Trophoblast cell (in vitro differentiated cells and primary cell): Measurements from ENCODE around the gene NEURL4.

Source experiments
- DNase-seq, 2 donors: peaks; one replicate each; pipeline ENCODE4 v3.0.0-alpha.2; 2016
- H2AFZ ChIP-seq: 2 replicates; pipeline ENCODE4 v1.6.1; 2013; ENCODE audit warnings: low read length, moderate library complexity, mild to moderate bottlenecking; ENCODE audit not compliant: insufficient read depth, poor library complexity
- H2AK5ac ChIP-seq: 2 replicates; pipeline ENCODE4 v1.6.1; 2013; ENCODE audit warnings: mild to moderate bottlenecking, low read length
- H2BK120ac ChIP-seq: 2 replicates; pipeline ENCODE4 v1.6.1; 2013; ENCODE audit warnings: low read length, mild to moderate bottlenecking, moderate library complexity; ENCODE audit not compliant: insufficient read depth, poor library complexity
- H2BK12ac ChIP-seq: 2 replicates; pipeline ENCODE4 v1.6.1; 2013; ENCODE audit warnings: mild to moderate bottlenecking, low read length, moderate library complexity
- H2BK5ac ChIP-seq: 2 replicates; pipeline ENCODE4 v1.6.1; 2013; ENCODE audit warnings: low read length, low read depth, moderate library complexity, mild to moderate bottlenecking; ENCODE audit not compliant: poor library complexity
- H3K14ac ChIP-seq: 2 replicates; pipeline ENCODE4 v1.6.1; 2013; ENCODE audit warnings: mild to moderate bottlenecking, low read length
- H3K18ac ChIP-seq: 2 replicates; pipeline ENCODE4 v1.6.1; 2013; ENCODE audit warnings: mild to moderate bottlenecking, low read length
- H3K23ac ChIP-seq: 2 replicates; pipeline ENCODE4 v1.6.1; 2013; ENCODE audit warnings: low read length
- H3K27ac ChIP-seq: 2 replicates; pipeline ENCODE4 v1.5.1; 2013; ENCODE audit warnings: low read depth, mild to moderate bottlenecking, inconsistent platforms, low read length, moderate library complexity
- H3K27me3 ChIP-seq: 2 replicates; pipeline ENCODE4 v1.6.1; 2013; ENCODE audit warnings: inconsistent platforms, mild to moderate bottlenecking, low read length, moderate library complexity; ENCODE audit not compliant: insufficient read depth
- H3K36me3 ChIP-seq, 2 experiments: 1 replicate in 1 of 2; 2 replicates in 1 of 2; pipeline ENCODE4 v1.6.1; 2013; ENCODE audit warnings: low read length in 2 of 2, mild to moderate bottlenecking in 2 of 2, moderate library complexity in 1 of 2; ENCODE audit not compliant: insufficient read depth in 2 of 2, control insufficient read depth in 1 of 2
- H3K4ac ChIP-seq: 2 replicates; pipeline ENCODE4 v1.6.1; 2013; ENCODE audit warnings: low read depth, mild to moderate bottlenecking, low read length, moderate library complexity
- H3K4me1 ChIP-seq, 2 experiments: 1 replicate in 1 of 2; 2 replicates in 1 of 2; pipeline ENCODE4 v1.6.1; 2013; ENCODE audit warnings: low read length in 2 of 2, mild to moderate bottlenecking in 2 of 2, moderate library complexity in 1 of 2; ENCODE audit not compliant: insufficient read depth in 2 of 2, control insufficient read depth in 1 of 2
- H3K4me2 ChIP-seq: 2 replicates; pipeline ENCODE4 v1.6.1; 2013; ENCODE audit warnings: inconsistent platforms, mild to moderate bottlenecking, low read length, moderate library complexity
- H3K4me3 ChIP-seq: 2 replicates; pipeline ENCODE4 v1.5.1; 2013; ENCODE audit warnings: mild to moderate bottlenecking, low read depth, low read length, inconsistent platforms
- H3K79me1 ChIP-seq: one replicate; pipeline ENCODE4 v1.6.1; 2013; ENCODE audit warnings: low read length
- H3K79me2 ChIP-seq: 2 replicates; pipeline ENCODE4 v1.6.1; 2013; ENCODE audit warnings: low read length, mild to moderate bottlenecking; ENCODE audit not compliant: control insufficient read depth, insufficient read depth, poor library complexity
- H3K9ac ChIP-seq: 2 replicates; pipeline ENCODE4 v1.6.1; 2013; ENCODE audit warnings: mild to moderate bottlenecking, low read length
- H3K9me3 ChIP-seq: 2 replicates; pipeline ENCODE4 v1.6.1; 2013; ENCODE audit warnings: low read depth, mild to moderate bottlenecking, control low read depth, inconsistent platforms, low read length; ENCODE audit not compliant: insufficient read depth
- H4K12ac ChIP-seq: 2 replicates; pipeline ENCODE4 v1.6.1; 2013; ENCODE audit warnings: low read depth, mild to moderate bottlenecking, low read length, moderate library complexity
- H4K8ac ChIP-seq: 2 replicates; pipeline ENCODE4 v1.6.1; 2013; ENCODE audit warnings: low read depth, mild to moderate bottlenecking, low read length, moderate library complexity
- H4K91ac ChIP-seq: one replicate; pipeline ENCODE4 v1.6.1; 2013; ENCODE audit warnings: low read depth, mild to moderate bottlenecking, low read length, moderate library complexity
- WGBS: extraction: QIAGEN DNeasy Blood & Tissue Kit; methylation state at CpG from one replicate; pipeline ENCODE4 v1.1.7; 2013; ENCODE audit warnings: missing lambda C conversion rate; ENCODE audit not compliant: insufficient read length, insufficient coverage; ENCODE audit errors: extremely low coverage; 5-methylcytosine and 5-hydroxymethylcytosine counted together

NEURL4 gene

DNA sequence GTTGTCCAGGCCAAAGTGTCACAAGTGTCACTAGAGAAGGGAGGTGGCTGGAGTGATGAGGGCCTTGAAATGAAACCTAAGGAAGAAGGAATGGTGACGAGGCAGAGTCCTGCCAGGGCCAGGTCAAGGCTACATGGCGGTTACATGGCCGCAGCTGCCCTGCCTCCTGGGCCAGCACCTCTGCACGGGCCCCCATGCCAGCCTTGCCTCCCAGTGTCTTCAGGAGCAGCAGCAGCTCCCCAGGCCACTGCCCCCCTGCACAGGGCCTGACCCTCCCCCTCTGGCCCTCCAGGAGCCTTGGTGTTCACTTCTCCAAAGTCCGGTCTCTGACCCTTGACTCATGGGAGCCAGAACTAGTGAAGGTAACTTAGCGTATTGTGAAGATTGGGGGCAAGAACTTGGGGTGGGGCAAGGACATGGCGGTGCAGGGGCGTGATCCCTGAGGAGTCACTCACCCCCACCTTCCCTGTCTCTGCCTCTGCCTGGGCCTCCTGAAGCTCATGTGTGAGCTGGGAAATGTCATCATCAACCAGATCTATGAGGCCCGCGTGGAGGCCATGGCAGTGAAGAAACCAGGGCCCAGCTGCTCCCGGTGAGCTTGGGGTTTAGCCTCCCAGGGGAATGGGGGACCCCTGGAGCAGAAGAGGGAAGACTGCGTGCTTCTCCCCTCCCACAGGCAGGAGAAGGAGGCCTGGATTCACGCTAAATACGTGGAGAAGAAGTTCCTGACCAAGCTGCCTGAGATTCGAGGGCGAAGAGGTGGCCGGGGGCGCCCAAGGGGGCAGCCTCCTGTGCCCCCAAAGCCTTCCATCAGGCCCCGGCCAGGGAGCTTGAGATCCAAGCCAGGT, 18.7 kb upstream of the NEURL4 start:
- no peak overlapping the region for H2AFZ ChIP-seq
- peaks cover 13% of the 10 kb centered on the region for H3K79me2 ChIP-seq
- H3K23ac ChIP-seq: no peak overlapping the region
- no peak overlapping the region for H3K4me2 ChIP-seq
- H3K27me3 ChIP-seq: no peaks in the 10 kb centered on the region
- no peak overlapping the region for H4K12ac ChIP-seq
- no peak overlapping the region for H3K4me3 ChIP-seq
- H2AK5ac ChIP-seq: no peak overlapping the region
- H3K79me1 ChIP-seq: peaks cover 22% of the 10 kb centered on the region
- H3K36me3 ChIP-seq: no peaks in the 10 kb centered on the region
- WGBS: no CpG with 5 or more reads among the region's 19 CpGs
- H3K9me3 ChIP-seq: no peaks in the 10 kb centered on the region
- H2BK5ac ChIP-seq: no peak overlapping the region
- peaks cover 9 to 10% of the 10 kb centered on the region in 2 experiments for H3K4me1 ChIP-seq
- no peak overlapping the region for H4K8ac ChIP-seq
- H4K91ac ChIP-seq: no peak overlapping the region
- H3K14ac ChIP-seq: no peak overlapping the region
- no peak overlapping the region for H3K18ac ChIP-seq
- no peak overlapping the region for H3K4ac ChIP-seq
- no peak overlapping the region for H2BK12ac ChIP-seq
- no peak overlapping the region for H3K9ac ChIP-seq
- no peak overlapping the region for H3K27ac ChIP-seq
- DNase-seq: no peak
- H2BK120ac ChIP-seq: no peak overlapping the region

DNA sequence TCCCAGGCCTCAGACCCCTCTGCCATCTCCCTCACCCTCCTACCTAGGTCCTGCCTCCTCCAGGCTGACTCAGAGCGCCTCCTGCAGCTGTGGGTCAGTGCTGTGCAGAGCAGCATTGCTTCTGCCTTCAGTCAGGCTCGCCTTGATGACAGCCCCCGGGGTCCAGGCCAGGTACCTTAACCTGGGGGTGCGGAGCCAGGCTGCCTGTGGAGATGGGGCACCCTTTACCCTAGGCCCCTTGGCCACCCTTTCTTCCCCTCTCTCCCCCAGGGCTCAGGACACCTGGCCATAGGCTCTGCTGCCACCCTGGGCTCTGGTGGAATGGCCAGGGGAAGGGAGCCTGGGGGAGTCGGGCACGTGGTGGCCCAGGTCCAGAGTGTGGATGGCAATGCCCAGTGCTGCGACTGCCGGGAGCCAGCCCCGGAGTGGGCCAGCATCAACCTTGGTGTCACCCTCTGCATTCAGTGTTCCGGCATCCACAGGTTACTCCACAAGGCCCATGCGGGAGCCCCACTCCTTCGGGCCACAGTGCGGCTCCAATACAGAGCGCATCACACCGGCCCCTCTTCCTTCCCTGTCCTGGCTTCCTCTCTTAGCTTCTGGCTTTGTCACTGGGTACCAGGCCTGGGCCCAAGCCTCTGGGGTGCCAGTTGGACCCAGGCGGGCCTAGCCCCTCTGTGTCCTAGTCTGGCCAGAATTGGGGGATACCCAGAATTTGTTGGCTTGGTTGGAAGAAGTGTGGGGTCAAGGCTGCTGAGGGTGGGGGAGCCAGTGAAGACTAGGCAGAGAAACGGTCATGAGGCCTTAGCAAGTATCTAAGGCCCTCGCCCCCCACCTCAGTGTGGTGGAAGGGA, 17.9 kb upstream of the NEURL4 start:
- H4K12ac ChIP-seq: no peak overlapping the region
- H2BK120ac ChIP-seq: no peak overlapping the region
- H2BK5ac ChIP-seq: no peak overlapping the region
- H3K79me1 ChIP-seq: peaks cover 17% of the 10 kb centered on the region
- H3K36me3 ChIP-seq: no peaks in the 10 kb centered on the region
- H3K18ac ChIP-seq: no peak overlapping the region
- no peak overlapping the region for H2AK5ac ChIP-seq
- no peak overlapping the region for H3K14ac ChIP-seq
- H4K8ac ChIP-seq: no peak overlapping the region
- H2BK12ac ChIP-seq: no peak overlapping the region
- no peaks in the 10 kb centered on the region for H3K27me3 ChIP-seq
- no CpG with 5 or more reads among the region's 18 CpGs for WGBS
- H3K27ac ChIP-seq: no peak overlapping the region
- H3K4me2 ChIP-seq: no peak overlapping the region
- H3K9ac ChIP-seq: no peak overlapping the region
- H3K4ac ChIP-seq: no peak overlapping the region
- H3K4me1 ChIP-seq: peaks cover 3 to 4% of the 10 kb centered on the region in 2 experiments
- no peak overlapping the region for H3K23ac ChIP-seq
- H4K91ac ChIP-seq: no peak overlapping the region
- H3K79me2 ChIP-seq: peaks cover 8% of the 10 kb centered on the region
- H2AFZ ChIP-seq: no peak overlapping the region
- H3K9me3 ChIP-seq: no peaks in the 10 kb centered on the region
- H3K4me3 ChIP-seq: no peak overlapping the region
- no peak for DNase-seq

DNA sequence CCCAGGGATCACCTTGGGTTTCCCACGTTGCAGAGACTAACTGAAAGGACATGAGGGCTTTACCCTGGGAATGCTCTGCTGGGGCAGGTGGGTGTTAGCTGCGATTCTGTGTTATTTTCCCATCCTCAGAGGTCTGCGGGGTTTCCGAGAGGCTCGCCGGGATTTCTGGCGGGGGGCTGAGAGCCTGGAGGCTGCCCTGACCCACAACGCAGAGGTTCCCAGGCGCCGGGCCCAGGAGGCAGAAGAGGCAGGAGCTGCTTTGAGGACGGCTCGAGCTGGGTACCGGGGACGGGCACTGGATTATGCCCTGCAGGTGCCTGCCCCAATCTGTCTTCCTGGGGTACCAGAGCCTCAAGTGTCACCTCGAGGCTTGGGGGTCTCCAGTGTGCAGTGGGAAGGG, 14.1 kb upstream of the NEURL4 start:
- Histone ChIP-seq H2BK5ac (no peak overlapping the region), H3K4me1 (no peaks in the 10 kb centered on the region), H4K91ac (no peak overlapping the region), H2AK5ac (no peak overlapping the region), H3K36me3 (no peaks in the 10 kb centered on the region), H3K4me3 (no peak overlapping the region), H3K4me2 (no peak overlapping the region), H4K12ac (no peak overlapping the region), H4K8ac (no peak overlapping the region), H3K9me3 (no peaks in the 10 kb centered on the region), H2BK120ac (no peak overlapping the region), H3K14ac (no peak overlapping the region), H2BK12ac (no peak overlapping the region), H2AFZ (no peak overlapping the region), H3K9ac (no peak overlapping the region), H3K79me2 (no peaks in the 10 kb centered on the region), H3K18ac (no peak overlapping the region), H3K4ac (no peak overlapping the region), H3K27ac (no peak overlapping the region), H3K79me1 (no peaks in the 10 kb centered on the region), H3K27me3 (no peaks in the 10 kb centered on the region), H3K23ac (no peak overlapping the region)
- WGBS: no CpG with 5 or more reads among the region's 15 CpGs
- no peak for DNase-seq

DNA sequence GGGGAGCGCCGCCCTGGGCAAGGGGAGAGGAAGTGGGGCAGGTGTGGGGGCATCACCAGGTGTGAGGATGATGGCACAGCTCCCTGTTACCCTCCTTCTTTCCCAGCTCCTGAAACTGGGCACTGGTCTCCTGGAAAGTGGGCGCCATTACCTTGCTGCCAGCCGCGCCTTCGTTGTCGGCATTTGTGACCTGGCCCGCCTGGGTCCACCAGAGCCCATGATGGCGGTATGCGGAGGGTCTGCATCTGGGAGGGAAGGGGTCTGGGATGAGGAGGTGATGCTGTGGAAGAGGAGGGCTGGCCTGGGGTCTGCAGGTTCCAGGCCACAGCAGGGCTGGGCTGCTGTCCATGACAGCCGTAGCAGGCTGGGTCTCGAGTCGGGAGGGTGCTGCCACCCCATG, 12.7 kb upstream of the NEURL4 start:
- DNase-seq: no peak
- Histone ChIP-seq H3K79me1 (no peaks in the 10 kb centered on the region), H3K23ac (no peak overlapping the region), H3K9me3 (no peaks in the 10 kb centered on the region), H3K14ac (no peak overlapping the region), H3K27me3 (no peaks in the 10 kb centered on the region), H4K8ac (no peak overlapping the region), H3K36me3 (no peaks in the 10 kb centered on the region), H3K27ac (no peak overlapping the region), H3K4me1 (no peaks in the 10 kb centered on the region), H2BK5ac (no peak overlapping the region), H2BK120ac (no peak overlapping the region), H3K4me2 (no peak overlapping the region), H4K12ac (no peak overlapping the region), H3K79me2 (no peaks in the 10 kb centered on the region), H3K4ac (no peak overlapping the region), H2AK5ac (no peak overlapping the region), H4K91ac (no peak overlapping the region), H2AFZ (no peak overlapping the region), H3K4me3 (no peak overlapping the region), H3K18ac (no peak overlapping the region), H2BK12ac (no peak overlapping the region), H3K9ac (no peak overlapping the region)
- WGBS: no CpG with 5 or more reads among the region's 13 CpGs
